PC-9 (cell line): Measurements from ENCODE around the gene SRSF4.

Experiments used
- EZH2 ChIP-seq: fragments of 200-600 bp; sonication (generic); IDR thresholded peaks from 2 replicates; pipeline ENCODE4 v1.8.0; 2017; ENCODE audit warnings: antibody characterized with exemption, low read depth
- TF ChIP-seq, protein P1 (sequence below): fragments of 200-600 bp; sonication (generic); conservative IDR thresholded peaks from 2 replicates; pipeline ENCODE4 v1.6.1; 2017; ENCODE audit warnings: mixed run types, antibody characterized with exemption, mild to moderate bottlenecking, moderate library complexity

- TF ChIP-seq, protein P1, sequence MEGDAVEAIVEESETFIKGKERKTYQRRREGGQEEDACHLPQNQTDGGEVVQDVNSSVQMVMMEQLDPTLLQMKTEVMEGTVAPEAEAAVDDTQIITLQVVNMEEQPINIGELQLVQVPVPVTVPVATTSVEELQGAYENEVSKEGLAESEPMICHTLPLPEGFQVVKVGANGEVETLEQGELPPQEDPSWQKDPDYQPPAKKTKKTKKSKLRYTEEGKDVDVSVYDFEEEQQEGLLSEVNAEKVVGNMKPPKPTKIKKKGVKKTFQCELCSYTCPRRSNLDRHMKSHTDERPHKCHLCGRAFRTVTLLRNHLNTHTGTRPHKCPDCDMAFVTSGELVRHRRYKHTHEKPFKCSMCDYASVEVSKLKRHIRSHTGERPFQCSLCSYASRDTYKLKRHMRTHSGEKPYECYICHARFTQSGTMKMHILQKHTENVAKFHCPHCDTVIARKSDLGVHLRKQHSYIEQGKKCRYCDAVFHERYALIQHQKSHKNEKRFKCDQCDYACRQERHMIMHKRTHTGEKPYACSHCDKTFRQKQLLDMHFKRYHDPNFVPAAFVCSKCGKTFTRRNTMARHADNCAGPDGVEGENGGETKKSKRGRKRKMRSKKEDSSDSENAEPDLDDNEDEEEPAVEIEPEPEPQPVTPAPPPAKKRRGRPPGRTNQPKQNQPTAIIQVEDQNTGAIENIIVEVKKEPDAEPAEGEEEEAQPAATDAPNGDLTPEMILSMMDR: no peak
- TF ChIP-seq EZH2: no peak
These were observed 67.0 kb downstream of the SRSF4 start for GRCh38 chr1:29114654-29115053.
